Measurements from ENCODE around the gene VSTM2B.

Gene VSTM2B

DNA sequence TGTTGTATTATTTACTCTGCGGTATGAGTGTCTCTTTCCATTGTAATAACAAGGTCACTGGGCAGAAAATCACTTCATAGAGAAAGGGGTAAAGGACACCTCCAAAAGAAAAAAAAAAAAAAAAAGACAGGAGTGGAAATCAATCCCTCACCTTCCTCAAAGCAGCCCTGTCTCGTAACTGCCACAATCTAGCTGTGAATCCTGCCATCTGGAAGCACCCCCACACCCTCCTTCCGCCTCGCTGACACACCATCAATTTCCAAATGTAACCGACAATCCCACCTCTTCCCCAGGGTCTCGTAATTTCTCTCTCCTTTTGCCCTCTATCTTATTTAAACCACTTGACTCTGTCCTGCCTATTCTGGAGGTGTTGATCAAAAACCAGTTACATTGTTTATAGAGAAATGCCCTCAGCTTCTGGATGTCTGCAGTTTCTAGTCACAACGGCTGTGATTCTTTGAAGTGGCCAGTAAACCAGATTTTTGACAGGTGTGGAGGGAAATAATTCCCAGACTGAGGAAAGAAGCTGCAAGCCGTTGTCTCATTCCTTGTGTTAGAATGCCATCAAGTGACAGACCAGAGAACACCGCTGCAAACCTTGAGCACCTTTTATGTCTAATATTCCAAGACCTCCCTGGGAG is 71.2 kb downstream of the VSTM2B start:
- no peak overlapping the region for H3K4me3 ChIP-seq (ENCODE audit: low read depth, low read length)
- peak; percentile 3 for DNase-seq (ENCODE audit: low read depth)

DNA sequence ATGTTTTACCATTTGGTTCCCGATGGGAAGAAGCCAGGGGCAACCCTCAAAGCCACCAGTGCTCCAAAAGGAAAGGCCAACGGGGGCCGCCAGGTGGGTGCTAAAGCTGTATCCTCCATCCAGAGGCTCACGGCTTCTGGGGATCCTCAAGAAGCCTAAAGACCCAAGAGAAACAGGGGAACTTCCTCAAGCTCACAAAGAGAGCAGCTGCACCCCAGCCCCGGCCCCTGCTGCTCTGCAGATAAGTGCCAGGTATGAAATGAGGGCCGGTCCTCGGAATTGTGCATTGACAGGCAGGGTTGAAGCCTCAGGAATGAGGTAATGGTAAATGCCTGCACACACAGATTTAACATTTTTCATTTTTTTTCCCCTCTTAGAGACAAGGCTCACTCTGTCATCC is 72.2 kb downstream of the VSTM2B start:
- no peak for DNase-seq (ENCODE audit: low read depth)
- TF ChIP-seq, protein P1, sequence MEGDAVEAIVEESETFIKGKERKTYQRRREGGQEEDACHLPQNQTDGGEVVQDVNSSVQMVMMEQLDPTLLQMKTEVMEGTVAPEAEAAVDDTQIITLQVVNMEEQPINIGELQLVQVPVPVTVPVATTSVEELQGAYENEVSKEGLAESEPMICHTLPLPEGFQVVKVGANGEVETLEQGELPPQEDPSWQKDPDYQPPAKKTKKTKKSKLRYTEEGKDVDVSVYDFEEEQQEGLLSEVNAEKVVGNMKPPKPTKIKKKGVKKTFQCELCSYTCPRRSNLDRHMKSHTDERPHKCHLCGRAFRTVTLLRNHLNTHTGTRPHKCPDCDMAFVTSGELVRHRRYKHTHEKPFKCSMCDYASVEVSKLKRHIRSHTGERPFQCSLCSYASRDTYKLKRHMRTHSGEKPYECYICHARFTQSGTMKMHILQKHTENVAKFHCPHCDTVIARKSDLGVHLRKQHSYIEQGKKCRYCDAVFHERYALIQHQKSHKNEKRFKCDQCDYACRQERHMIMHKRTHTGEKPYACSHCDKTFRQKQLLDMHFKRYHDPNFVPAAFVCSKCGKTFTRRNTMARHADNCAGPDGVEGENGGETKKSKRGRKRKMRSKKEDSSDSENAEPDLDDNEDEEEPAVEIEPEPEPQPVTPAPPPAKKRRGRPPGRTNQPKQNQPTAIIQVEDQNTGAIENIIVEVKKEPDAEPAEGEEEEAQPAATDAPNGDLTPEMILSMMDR (IDR thresholded peaks at IDR 0.05; ENCODE audit: control insufficient read depth, extremely low read depth, insufficient read depth), result no peak

More for the DNA sequence above, 71.2 kb downstream of the VSTM2B start:
- TF ChIP-seq, protein P1 (IDR thresholded peaks at IDR 0.05; ENCODE audit: control insufficient read depth, extremely low read depth, insufficient read depth), result peak; percentile 72

GRCh38 chr19:29598496-29598895 is 72.7 kb downstream of the VSTM2B start:
- TF ChIP-seq, protein P1 (IDR thresholded peaks at IDR 0.05; ENCODE audit: control insufficient read depth, extremely low read depth, insufficient read depth), result no peak
- H3K4me3 ChIP-seq (ENCODE audit: low read depth, low read length), result no peak overlapping the region
- no peak for DNase-seq (ENCODE audit: low read depth)

More for the DNA sequence above, 72.2 kb downstream of the VSTM2B start:
- H3K4me3 ChIP-seq (ENCODE audit: low read depth, low read length), result no peak overlapping the region

- DNase-seq (ENCODE audit: low read depth), result no peak
- TF ChIP-seq, protein P1 (IDR thresholded peaks at IDR 0.05; ENCODE audit: control insufficient read depth, extremely low read depth, insufficient read depth), result no peak
- no peak overlapping the region for H3K4me3 ChIP-seq (ENCODE audit: low read depth, low read length)
Observed at GRCh38 chr19:29603308-29603707, 77.5 kb downstream of the VSTM2B start.

DNA sequence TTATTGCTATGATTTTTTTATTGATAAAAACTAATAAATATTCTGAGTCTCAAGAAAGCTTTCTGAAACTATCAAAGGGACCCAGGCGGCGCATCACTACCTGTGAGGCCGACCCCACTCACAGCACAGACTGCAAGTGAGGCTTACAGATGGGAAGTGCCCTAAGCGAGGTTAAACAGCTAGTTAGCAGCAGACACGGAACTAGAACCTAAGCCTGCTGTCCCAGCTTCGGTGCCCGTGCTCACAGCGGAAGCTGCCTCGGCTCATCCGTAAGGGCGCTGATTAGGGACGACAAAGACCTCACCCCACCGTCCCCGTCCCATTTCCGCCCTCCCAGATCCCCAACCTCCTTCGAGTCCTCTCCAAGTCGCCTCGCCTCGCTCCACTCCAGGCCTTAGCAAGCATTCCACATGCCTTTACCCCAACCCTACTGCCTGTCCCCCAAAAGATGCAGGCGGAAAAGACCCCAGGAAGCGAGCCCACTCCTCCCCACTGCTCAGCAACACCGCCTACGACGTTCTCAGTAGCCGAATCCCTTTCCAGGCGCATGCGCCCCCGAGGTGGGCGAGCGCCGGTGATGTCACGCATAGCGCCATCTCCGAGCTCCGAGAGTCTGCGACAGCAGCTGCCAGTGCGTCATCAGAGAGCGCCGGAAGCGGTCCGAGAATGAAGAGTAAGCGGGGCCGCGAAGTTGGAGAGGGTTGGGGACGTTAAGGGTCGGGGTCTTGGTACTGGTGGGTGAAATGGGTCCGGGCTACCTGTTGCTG is 80.0 kb downstream of the VSTM2B start, which contains the start of gene POP4:
Gene POP4, plus strand, starts transcription at position 631 of the 767 bp plus-strand sequence. Its CDS starts 36 bp downstream, at position 667.
- H3K4me3 ChIP-seq (ENCODE audit: low read depth, low read length), result peak within 1 kb of the TSS; percentile 99
- DNase-seq (ENCODE audit: low read depth), result peak; percentile 83
- TF ChIP-seq, protein P1 (IDR thresholded peaks at IDR 0.05; ENCODE audit: control insufficient read depth, extremely low read depth, insufficient read depth), result no peak

DNA sequence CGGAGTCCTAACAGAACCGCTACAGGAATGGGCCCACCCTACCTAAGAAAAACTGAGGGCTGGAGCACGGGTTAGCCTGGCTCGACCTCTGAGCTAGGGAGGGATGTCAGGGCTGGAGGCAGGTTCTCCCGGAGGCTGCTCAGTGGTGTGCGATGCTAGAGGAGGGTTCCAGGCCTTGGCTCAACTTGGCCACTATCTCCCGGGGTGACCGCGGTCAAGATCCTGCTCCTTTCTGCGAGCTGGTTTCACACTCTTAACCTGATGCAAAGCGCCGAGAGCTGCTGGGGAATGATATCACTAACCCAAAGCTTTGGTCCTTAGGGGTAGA is 80.6 kb downstream of the VSTM2B start:
- no peak for DNase-seq (ENCODE audit: low read depth)
- TF ChIP-seq, protein P1 (IDR thresholded peaks at IDR 0.05; ENCODE audit: control insufficient read depth, extremely low read depth, insufficient read depth), result no peak
- H3K4me3 ChIP-seq (ENCODE audit: low read depth, low read length), result peak overlapping the region; percentile 99
